NOMO-1 (cell line): ENCODE measurements around the gene CCL18.
"Not testable (repeated sequence)": the region's sequence is repeated elsewhere in the genome, so short reads cannot be mapped to it uniquely, and the experiment has no call there.

Source experiments
- DNase-seq, 2 experiments: peaks; one replicate each; lab custom pipeline; 2025; ENCODE audit not compliant: unreplicated experiment in 2 of 2; lab: John Stamatoyannopoulos, UW

The CCL18 gene, protein sequence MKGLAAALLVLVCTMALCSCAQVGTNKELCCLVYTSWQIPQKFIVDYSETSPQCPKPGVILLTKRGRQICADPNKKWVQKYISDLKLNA

DNA sequence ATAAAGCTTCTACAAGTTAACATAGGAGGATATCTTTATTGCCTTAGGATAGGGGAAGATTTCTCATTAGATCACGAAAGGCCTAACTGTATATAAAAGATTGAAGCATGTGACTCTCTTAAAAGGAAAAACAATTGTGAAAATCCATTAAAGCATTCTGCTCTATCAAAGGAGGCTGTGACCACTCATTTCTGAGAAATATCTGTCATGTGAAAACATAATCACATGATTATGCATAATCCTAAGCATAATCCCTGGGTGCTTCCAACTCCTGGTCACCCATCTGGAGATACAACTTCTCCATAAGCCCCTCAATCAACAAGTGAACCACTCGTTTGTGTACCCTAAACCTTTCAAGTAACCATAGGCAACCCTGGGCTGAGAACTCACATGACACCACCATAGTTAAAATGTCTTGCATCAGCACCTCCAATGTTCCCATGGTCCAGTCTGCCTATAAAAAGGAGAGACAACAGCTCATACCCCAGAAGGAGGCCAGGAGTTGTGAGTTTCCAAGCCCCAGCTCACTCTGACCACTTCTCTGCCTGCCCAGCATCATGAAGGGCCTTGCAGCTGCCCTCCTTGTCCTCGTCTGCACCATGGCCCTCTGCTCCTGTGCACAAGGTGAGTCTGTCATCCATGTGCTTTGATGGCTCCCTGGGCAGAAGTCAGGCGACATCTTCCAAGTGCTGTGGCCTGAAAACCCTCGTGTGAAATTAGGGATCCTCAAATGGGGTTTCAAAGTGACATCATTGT lies at the start of gene CCL18:
Gene CCL18, plus strand, starts transcription at position 487 of the 756 bp plus-strand sequence. Its CDS starts 71 bp downstream, at position 558.
- no peak for DNase-seq

DNA sequence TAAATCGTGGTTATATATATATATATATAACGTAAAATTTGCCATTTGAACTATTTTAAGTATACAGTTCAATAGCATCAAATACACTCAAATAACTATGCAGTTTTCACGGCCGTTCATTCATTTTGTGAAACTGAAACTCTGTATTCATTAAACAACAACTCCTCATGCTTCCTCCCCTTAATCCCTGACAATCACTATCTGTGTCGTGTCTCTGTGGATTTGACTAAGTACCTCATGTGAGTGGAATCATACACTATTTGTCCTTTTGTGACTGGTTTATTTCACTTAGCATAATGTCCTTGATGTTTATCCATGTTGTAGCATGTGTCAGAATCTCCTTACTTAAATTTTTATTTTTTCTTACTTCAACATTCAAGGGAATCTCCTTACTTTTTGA lies 49.1 kb upstream of the CCL18 start:
- no peak for DNase-seq

DNA sequence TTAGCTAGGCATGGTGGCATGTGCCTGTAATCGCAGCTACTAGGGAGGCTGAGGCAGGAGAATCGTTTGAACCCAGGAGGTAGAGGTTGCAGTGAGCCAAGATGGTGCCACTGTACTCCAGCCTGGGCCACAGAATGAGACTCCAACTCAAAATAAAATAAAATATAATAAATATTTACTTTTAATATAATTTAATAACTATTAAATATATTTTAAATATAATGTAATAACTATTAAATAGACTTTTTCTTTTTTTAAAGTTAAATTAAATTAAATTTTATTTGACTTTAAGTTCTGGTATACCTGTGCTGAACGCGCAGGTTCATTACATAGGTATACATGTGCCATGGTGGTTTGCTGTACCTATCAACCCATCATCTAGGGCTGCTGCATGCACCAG lies 48.2 kb upstream of the CCL18 start:
- not testable (repeated sequence) for DNase-seq

DNA sequence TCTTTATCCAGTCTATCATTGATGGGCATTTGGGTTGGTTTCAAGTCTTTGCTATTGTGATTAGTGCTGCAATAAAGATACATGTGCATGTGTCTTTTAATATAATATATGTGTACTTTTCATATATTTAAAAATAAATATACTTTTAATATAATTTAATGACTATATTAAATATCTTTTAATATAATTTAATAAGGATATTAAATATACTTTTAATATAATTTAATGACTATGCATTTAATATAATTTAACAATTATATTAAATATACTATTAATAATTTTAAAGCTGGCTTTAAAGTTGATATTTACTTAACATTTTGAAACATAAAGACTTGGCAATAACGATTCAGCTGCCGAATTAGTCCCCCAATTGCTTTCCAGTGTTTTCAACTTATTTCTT lies 47.5 kb upstream of the CCL18 start:
- no peak for DNase-seq

DNA sequence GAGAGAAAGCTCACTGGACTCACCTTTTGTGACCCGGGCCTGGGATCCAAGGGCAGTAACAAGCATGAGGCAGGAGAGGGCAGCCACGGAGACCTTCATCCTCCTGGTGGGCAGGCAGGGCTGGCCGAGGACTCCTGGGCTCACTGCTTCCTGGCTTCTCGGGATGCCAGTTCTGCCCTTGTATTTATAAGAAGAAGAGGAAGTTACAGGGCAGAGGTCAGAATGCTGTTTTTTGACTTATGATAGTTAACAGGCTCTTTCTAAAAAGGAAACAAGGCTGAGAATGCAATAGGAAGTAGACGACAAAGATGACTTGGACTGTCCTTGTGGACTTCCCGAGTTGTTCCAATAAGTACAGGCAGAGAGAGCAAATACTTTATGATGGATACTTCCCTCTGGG lies 46.3 kb upstream of the CCL18 start, which contains the start of gene CCL23:
Gene CCL23, minus strand, starts transcription at position 174 of the 400 bp plus-strand sequence. Its CDS starts 75 bp downstream, at position 99.
- DNase-seq: peak; percentile 37 to 79

DNA sequence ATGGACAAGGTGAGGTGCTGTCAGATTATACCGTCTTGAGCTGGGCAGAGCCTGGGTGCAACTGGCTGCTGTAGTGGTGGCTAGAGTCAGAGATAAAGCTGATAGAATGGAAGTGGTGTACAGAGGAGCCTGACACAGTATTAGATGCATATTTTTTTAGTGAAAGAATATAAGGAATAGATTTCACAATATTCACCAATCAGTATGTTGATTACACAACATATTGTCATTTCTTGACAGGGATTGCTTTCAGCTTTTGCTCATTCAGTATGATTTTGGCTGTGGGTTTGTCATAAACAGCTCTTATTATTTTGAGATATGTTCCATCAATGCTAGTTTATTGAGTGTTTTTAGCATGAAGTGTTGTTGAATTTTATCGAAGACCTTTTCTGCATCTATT lies 44.6 kb upstream of the CCL18 start:
- DNase-seq: no peak

DNA sequence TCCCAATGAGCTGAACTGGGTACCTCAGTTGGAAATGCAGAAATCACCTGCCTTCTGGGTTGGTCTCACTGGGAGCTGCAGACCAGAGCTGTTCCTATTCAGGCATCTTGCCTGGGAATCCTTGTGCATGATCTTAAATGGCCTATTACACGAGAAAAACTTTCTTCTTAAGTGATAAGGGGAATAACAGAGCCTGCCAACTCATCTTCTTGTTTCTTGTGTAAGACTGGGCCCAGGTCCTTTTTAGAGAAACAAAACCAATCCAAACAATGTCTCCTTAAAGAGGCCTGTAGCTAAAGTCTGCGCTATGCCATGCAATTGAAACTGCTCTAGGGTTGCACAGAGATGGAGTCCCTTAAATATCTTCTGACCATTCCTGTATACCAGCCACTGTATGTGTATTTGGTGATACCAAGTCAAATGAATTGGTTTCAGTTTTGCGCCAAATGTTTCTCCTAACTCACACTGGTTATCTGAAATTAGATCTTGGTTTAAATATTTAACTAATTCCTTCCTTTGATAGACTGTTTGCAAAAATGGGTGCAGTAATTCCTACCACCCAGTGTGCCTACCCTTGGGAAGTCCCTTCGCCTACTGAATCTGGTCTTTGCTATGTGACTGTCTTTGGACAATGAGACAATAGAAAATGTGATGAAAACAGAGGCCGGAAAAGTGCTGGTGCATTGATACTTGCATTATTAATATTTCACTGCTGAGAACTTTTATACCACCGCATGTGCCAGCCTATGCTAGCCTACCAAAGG lies 39.8 kb upstream of the CCL18 start:
- DNase-seq: no peak

DNA sequence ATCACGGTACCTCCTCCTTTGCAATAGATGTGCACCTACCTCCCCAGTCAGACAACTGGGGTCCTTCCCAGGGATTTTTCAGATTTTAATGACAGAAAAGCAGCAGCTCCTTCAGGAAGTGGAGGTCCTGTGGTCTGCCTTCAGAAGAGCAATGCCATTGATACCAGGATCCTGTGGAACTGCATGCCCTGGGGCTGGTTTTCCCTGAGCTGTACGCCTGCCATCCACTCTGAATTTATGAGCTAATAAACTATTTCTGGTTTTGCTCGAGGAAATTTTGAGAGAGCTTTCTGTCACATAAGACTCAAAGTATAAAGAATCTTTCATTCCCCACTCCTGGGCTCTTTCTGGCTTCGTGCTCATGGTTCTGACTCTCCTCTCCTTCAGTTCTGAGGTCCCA lies 36.3 kb upstream of the CCL18 start:
- no peak for DNase-seq

DNA sequence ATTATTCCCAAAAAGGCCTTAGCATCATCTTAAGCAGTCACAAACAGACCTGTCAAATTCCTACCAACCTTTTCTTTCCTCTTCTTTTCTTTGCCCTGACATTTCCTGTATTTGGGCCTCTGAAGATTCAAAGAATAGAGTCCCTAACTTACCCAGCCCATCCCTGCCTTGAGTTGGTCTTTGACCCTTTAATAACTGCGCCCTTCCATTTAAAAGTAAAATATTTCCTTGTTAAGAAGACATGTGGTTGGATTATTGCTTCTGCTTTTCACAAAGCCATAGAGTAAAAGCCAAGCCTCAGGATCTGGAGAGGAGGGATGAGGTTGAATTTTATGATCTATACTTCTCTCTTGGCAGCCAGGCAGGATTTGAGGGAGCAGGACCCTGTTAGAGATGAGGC lies 33.1 kb upstream of the CCL18 start:
- DNase-seq: no peak

DNA sequence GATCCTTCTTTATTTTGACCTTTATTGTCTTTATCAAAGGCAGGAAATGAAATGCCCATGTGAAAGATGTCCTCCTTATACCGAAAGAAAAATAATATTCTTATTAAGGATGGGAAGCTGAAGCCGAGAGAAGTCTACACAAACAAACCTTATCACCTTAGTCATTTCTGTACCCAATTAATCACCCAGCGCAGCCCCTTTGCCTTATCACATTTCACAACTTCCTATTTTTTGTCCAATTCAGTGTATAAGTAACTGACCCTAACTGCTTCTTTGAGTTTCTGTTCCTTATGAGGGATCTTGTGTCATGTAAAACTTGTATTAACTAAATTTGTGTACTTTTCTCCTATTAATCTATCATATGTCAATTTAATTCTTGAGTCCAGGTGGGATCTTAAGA lies 29.9 kb upstream of the CCL18 start:
- DNase-seq: peak; percentile 91 to 98

DNA sequence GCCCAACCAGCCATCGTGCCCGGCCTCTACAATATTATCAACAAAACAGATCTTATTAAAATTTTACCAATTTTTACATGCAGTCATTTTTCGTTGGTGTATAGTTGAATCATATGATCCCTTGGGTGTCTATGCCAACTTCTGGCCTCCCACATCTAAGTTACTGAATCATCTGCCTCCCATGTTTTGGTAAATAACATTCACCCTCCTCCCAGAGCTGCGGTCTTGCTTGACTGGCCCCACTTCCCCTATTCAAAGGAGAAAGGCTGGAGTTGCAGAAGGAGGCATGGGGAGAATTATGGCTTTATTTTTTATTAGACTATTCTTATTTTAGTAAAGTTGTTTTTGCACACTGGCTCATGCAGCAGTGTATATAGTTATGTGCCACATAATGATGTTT lies 27.8 kb upstream of the CCL18 start:
- peak; percentile 82 to 88 for DNase-seq

DNA sequence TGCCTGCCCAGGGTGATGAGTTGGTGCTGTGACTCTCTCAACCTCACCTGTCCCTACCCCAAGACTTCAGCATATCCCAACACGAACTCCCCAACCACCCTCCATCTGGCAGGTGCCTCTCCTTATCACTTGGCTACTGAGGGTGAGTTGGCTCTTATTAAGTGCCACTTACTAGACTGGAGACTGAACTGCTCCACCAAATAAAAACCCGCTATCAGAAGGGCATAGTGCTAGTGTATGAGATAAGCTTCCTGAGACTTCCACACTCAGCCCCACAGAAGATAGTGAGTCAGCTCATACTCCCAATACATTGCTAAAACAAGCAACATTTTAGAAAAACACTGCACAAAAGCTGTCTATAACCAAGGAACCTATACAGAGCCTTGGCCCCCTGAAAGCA lies 16.0 kb upstream of the CCL18 start:
- no peak for DNase-seq

DNA sequence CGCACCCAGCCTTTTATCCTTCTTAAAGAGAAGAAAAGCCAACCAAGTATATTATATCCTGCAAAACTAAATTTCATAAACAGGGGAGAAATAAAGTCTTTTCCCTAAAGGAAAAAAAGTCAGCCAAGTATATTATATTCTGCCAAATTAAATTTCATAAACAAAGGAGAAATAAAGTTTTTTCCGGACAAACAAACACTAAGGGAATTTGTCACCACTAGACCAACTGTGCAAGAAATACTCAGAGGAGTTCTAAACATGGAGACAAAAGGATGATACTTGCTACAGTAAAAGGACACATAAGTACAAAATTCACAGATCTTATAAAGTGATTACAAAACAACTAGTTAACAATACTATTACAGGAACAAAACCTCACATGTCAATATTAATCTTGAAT lies 14.4 kb upstream of the CCL18 start:
- DNase-seq: no peak

DNA sequence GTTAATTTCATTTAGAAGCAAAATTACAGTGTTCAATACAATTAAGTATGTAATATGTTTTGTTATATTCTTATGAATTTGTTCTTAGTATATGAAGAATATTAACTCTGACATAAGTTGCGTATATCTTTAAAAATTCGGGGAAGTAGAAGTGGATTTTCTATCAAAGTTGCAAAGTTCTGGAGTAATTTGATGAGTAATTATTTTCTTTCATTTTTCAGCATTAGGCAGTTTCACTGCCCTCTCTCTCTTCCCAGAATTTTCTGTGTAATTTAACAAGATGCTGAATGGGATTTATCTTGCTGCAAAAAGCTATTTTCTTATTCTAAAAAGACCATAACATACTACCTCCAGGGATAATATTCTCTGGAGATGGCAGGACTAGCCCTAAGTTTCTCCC lies 8.9 kb upstream of the CCL18 start:
- DNase-seq: no peak

DNA sequence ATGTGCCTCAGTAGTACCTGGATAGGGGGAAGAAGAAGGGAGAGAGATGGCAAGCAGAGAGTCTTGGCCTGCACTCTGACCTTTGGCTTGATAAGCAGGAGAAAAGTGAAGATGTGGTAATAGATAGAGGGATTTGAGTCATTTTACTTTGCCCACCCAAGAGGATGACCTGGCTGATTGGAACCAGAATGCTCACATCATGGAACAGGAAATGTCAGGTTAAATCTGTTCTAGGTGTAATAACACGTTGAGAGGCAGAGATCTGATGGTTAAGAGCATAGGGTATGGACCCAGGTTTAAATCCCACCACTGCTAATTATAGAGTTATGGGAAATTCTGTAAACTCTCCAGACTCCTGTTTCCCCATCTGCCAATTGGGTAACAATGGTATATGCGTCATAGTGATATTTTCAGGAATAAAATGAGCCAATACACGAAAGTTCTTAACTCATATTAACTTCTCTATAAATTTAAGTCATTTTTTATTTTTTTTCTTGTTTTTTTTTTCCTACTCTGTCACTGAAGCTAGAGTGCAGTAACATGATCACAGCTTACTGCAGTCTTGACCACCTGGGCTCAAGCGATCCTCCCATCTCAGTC lies 8.1 kb upstream of the CCL18 start:
- DNase-seq: no peak

DNA sequence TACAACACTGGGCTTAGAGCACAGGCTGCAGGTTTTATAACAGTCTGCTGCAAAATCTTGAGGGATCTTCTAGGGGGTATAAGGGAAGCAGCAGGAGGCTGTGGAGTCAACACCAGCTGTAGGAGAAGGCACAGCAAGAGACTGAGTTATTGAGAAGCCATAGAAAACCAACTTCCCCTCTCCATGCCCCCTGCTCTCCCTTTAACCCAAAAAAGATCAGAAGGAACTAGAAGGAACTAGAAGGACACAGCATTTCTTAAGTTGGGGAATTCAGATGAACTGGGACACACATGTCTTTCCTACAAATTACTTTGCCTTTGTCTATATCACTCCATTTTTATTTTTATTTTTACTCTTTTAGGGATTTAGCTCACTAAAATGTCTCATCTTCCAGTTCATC lies 6.2 kb upstream of the CCL18 start:
- no peak for DNase-seq

DNA sequence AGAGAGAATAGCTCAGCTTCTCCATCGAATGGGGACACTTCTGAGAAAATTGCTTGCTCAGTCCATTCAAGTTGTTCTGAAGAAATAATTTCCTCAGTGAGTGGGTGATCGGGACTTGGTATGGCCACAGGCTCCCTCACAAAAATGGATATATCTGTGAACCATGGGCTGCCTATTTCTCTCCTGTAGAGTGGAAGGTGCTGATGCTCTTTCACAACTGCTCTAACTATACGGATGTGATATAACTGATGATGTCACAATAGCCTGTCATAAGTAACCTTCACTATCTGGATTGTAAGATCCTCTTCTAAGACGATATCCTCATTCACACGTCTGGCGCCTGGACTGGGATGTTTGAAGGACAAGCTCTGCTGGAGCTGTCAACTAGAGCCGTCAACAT lies 4.7 kb upstream of the CCL18 start:
- DNase-seq: no peak

DNA sequence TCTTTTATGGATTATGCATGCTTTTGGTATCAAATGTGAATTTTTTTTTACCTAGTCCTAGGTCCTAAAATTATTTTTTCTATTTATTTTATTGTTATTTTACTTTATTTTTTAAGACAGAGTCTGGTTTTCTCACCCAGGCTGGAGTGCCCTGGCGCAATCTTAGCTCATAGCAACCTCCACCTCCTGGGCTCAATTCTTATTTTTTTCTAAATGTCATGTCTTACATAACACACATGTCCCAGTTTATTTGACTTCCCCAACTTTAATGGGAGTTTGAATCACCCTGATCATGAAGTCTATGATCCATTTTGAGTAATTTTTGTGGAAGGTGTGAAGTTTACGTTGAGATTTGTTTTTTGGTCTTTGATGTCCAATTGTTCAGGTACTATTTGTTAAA lies 3.3 kb upstream of the CCL18 start:
- no peak for DNase-seq

DNA sequence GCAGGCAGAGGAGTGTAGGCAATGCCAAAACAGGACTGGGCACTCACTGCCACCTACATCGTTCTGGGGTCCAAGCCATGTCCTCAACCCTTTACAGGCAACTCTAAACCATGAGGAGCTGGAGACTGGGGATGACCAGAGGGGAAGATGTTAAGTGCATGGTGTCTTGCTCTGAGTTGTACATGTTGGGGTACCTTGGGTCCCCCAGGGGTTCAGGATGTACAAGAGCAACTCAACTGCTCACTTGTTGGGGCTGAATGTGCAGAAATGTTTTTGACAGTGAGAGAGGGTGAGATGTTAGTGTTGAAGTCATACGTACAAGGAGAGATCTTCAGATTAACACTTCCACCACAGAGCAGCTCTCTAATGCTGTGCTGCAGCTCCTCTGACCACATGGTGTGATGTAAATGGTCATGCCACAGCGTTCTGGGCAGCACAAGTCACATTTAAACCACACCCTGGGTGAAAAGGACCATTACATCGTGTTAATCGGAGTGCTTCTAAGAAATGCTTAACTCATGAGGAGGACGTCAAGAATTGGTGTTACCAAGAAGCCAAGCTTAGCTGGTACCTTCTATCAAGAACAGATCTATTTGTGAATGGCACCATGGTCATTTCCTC lies 2.4 kb downstream of the CCL18 start:
- DNase-seq: no peak

DNA sequence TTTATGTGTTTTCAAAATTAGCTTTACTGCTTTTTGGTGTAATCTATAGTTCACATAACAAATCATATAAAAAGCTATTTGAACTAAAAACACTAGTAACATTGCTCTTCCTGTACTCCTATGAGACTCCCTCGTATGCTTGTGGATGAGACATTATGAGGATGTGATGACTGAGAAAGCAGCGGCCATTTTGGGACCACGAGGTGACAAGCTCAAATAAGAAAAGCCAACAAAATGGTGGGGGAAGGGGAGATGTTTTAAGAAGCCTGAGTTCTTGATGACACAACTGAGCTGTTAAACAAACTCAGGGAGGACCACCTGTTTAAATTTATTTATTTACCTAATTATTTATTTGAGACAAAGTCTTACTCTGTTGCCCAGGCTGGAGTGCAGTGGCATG lies 4.5 kb downstream of the CCL18 start:
- no peak for DNase-seq

DNA sequence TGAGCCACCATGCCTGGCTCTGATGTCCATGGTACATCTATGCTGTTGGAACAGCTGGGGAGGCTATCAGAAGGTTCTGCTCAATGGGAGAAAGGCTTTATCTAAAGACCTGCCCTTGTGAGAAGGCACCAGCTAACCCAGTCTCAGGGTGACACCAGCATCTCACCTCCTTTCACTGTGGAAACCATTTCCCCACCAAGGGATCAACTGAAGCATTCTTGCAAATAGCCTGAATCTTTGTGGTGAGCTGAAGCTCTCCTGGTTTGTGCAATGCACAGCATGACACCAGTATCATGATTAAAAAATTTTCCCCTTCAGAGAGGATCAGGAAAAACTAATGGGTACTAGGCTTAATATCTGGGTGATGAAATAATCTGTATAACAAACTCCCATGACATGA lies 5.1 kb downstream of the CCL18 start:
- DNase-seq: no peak
